Measurements from ENCODE around the gene FGFR3.

Gene FGFR3

DNA sequence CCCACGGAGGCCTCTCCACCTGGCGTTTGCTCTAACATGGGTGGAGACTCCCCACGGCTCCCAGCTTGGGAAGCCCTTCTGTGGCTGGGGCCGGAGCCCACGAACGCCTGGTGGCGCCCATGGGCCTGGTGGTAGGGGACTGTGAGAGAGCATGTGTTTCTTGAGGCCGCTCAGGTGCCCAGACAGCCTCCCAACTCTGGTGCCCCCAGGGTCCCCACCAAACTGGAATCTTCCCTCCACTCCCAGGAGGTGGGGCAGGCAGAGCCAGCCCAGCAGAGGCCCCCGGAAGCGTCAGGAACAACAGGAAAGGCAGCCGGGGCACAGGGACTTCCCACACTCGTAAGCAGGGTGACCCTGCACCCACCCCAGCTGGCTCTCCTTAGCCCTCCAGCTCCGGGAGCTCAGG, 33.3 kb upstream of the FGFR3 start:
- H3K4me3 ChIP-seq (ENCODE audit: low read depth, low read length) = no peak overlapping the region
- no peak for DNase-seq (ENCODE audit: low read depth)
- no peak for TF ChIP-seq MYC (IDR thresholded peaks at IDR 0.05; ENCODE audit: low read depth, low read length)
- TF ChIP-seq, protein P1, sequence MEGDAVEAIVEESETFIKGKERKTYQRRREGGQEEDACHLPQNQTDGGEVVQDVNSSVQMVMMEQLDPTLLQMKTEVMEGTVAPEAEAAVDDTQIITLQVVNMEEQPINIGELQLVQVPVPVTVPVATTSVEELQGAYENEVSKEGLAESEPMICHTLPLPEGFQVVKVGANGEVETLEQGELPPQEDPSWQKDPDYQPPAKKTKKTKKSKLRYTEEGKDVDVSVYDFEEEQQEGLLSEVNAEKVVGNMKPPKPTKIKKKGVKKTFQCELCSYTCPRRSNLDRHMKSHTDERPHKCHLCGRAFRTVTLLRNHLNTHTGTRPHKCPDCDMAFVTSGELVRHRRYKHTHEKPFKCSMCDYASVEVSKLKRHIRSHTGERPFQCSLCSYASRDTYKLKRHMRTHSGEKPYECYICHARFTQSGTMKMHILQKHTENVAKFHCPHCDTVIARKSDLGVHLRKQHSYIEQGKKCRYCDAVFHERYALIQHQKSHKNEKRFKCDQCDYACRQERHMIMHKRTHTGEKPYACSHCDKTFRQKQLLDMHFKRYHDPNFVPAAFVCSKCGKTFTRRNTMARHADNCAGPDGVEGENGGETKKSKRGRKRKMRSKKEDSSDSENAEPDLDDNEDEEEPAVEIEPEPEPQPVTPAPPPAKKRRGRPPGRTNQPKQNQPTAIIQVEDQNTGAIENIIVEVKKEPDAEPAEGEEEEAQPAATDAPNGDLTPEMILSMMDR (IDR thresholded peaks at IDR 0.05; ENCODE audit: low read depth, low read length) = peak; percentile 7
- TF ChIP-seq, protein P2, sequence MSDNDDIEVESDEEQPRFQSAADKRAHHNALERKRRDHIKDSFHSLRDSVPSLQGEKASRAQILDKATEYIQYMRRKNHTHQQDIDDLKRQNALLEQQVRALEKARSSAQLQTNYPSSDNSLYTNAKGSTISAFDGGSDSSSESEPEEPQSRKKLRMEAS (IDR thresholded peaks at IDR 0.05; ENCODE audit: low read depth, low read length) = no peak

DNA sequence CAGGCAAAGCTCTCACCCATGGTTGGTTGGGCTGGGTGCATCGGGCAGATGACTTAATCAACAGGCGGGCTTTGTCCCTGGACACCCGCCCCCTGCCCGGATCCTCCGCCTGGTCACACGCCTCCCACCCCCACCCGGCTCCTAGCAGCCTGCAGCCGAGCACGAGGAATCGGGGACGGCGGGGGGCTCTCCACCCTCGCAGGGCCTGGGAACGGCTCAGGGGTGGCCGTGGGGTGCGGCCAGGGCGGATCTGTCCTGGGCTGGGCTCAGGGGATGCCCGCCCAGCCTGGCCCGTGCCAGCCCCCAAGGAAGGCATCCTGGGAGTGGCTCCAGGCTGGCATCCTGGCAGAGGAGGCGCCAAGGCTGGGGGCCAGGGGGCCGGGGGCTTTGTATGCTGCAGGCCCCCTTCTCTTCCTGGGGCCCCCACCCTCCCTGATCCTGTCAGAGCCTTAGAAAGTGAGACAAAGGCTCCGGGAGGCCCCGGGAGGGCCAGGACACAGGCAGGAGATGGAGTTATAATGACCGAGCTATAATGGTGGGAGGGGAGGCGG, 32.5 kb upstream of the FGFR3 start:
- no peak for TF ChIP-seq POLR2A (IDR thresholded peaks at IDR 0.05; ENCODE audit: extremely low read depth, insufficient read length)
- TF ChIP-seq, protein P2 (IDR thresholded peaks at IDR 0.05; ENCODE audit: low read depth, low read length) = no peak
- TF ChIP-seq, protein P1 (IDR thresholded peaks at IDR 0.05; ENCODE audit: low read depth, low read length) = no peak
- no peak for TF ChIP-seq MYC (IDR thresholded peaks at IDR 0.05; ENCODE audit: low read depth, low read length)
- H3K4me3 ChIP-seq (ENCODE audit: low read depth, low read length) = no peak overlapping the region
- DNase-seq (ENCODE audit: low read depth) = no peak

DNA sequence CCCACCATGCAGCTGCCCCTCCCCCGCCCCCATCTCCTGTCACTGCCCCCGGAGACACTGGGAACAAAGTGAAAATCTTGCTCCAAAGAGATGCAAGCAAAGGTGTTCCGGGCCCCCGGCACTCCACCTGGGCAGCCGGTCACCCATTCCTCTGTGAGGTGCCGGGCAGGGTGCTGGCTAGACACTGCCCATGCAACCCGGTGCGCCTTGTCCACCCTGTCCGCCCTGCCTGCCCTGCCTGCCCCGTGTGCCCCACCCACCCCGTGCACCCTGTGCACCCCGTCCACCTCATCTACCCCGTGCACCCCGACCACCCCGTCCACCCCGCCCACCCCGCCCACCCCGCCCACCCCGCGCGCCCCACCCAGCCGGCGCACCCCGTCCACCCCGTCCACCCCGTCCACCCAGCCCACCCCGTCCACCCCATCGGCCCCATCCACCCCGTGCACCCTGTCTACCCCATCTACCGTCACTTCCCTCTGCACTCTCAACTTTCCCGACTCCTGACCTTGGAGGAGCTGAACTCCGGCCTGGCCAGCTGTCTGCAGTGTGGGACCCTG, 31.9 kb upstream of the FGFR3 start:
- DNase-seq (ENCODE audit: low read depth) = no peak
- no peak overlapping the region for H3K4me3 ChIP-seq (ENCODE audit: low read depth, low read length)
- TF ChIP-seq MYC (IDR thresholded peaks at IDR 0.05; ENCODE audit: low read depth, low read length) (no peak), POLR2A (IDR thresholded peaks at IDR 0.05; ENCODE audit: extremely low read depth, insufficient read length) (no peak)
- TF ChIP-seq, protein P2 (IDR thresholded peaks at IDR 0.05; ENCODE audit: low read depth, low read length) = no peak
- TF ChIP-seq, protein P1 (IDR thresholded peaks at IDR 0.05; ENCODE audit: low read depth, low read length) = no peak

DNA sequence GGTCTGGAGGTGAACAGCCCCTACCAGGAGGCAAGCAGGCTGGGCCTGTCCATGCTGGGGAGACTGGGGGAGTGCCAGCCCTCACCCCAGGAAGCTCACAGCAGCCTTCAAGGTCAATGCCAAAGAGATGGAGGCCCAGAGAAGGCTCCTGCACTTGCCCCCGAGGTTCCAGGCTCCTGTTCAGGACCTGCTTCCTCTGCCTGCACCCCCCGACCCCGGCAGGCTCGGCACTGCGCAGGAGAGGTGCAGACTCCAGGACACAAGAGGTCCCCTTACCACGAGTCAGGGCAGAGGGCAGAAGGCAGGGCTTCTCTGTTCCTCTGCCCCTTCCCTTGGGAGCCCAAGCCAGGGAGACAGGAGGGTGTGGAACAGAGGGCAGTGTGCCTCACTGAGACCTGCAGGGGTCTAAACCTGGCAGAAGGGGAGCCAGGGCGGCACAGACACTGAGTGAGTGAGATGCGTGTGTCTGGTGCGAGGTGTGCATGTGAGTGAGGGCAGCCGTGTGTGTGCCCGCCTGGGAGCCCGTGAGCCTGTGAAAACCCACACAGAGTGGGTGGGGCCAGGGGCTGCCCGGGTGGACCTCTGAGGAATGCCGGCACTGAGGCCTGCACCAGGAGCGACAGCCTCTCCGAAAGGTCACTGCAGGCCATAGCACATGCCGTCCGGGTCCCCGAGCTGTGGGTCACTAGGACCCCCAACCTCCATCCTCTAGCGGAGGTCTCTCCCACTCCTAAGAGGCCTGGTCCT, 30.7 kb upstream of the FGFR3 start:
- no peak for TF ChIP-seq POLR2A (IDR thresholded peaks at IDR 0.05; ENCODE audit: extremely low read depth, insufficient read length)
- TF ChIP-seq, protein P1 (IDR thresholded peaks at IDR 0.05; ENCODE audit: low read depth, low read length) = no peak
- TF ChIP-seq MYC (IDR thresholded peaks at IDR 0.05; ENCODE audit: low read depth, low read length) = no peak
- TF ChIP-seq, protein P2 (IDR thresholded peaks at IDR 0.05; ENCODE audit: low read depth, low read length) = no peak
- no peak for DNase-seq (ENCODE audit: low read depth)
- H3K4me3 ChIP-seq (ENCODE audit: low read depth, low read length) = no peak overlapping the region

DNA sequence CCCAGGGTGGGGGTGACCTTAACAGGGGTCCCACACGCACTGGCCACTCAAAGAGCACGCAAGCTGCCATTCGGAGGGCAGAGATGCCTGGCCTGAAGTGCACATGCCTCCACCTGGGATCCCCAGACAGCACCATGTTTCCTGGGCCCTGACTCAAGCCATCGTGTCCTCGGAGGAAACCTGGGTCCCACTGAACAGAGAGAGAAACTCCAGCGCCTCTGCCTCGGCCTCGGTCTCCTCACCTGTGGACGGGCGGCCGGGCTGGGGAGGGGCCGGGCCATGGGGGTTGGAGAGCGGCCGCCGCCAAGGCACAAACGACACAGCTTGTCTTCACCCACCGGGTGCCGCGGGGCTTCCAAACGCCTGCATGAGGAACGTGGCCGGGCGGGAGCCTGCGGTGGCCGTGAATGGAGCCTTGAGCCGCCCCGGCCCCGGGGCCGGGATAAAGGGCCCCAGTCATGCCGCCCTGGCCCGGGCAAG, 30.0 kb upstream of the FGFR3 start:
- no peak overlapping the region for H3K4me3 ChIP-seq (ENCODE audit: low read depth, low read length)
- no peak for DNase-seq (ENCODE audit: low read depth)
- TF ChIP-seq POLR2A (IDR thresholded peaks at IDR 0.05; ENCODE audit: extremely low read depth, insufficient read length) (no peak), MYC (IDR thresholded peaks at IDR 0.05; ENCODE audit: low read depth, low read length) (no peak)
- TF ChIP-seq, protein P2 (IDR thresholded peaks at IDR 0.05; ENCODE audit: low read depth, low read length) = no peak
- TF ChIP-seq, protein P1 (IDR thresholded peaks at IDR 0.05; ENCODE audit: low read depth, low read length) = no peak

All from NB4 (cell line).